ENCODE data around the gene IQCF2.
"Not testable (repeated sequence)": the region's sequence is repeated elsewhere in the genome, so short reads cannot be mapped to it uniquely, and the experiment has no call there.

Gene IQCF2

DNA sequence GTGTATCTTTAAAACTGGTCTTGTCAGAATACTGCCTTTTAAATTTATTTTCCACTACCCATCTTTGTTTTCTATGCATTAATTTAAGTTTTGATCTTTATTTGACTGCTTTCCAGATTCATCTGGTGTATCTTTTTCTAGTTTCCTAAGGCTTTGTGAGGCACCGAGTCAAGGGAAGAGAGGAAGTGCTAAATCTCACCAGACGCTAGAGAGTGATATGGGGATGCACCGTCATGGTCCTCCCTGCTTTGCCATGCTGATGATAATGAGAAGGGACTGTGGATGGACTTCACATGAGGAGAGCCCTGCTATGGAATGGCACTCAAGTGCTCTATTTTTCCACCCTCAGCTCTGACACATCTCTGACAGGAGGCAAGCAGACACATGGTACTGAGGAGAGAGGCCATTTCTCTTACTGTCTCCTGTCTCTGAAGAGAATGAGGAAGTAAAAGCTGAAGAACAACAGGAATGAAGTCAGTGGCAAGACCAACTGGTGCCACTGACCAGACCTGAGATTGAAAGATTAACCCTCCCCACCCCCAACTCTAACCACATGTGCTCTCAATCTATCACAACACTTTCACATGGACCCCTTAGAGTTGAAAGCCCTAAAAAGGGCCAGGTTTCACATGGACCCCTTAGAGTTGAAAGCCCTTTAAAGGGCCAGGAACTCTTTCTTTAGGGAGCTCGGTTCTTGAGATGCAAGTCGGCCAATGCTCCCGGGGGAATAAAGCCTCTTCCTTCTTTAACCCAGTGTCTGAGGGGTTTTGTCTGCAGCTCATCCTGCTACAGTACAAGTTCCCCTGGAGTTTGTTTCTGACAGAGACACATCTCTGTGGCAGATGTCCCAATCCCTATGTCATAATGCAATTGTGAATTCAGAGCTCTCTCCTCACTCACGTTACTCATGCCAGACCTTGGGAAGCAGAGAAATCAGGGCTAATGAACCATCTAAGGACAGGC is at the start of gene IQCF2:
Gene IQCF2, plus strand, starts transcription at position 913 of the 963 bp plus-strand sequence. CDS start 52 bp downstream, outside the sequence.
- no peak within 1 kb of the TSS for H3K4me3 ChIP-seq (ENCODE audit: low read depth, low read length)

DNA sequence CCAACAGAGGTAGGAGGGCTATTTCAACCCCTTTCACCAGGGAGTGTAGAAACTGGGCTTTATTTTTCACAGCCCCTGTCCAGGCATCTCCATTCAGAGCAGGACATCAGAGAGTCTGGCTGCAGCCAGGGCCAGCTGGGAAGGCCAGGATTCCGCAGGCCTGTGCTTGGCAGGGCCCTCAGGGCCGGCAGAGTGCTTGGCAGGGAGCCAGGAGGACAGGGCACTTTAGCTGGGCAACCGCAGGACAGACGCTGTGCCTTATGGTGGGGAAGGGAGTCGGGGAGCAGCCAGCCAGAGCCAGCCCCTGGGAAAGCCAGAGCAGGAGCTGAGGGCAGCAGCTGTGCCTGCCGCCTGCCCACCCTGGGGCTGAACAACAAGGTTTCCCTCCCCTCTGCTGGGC is 47.9 kb upstream of the IQCF2 start:
- no peak overlapping the region for H3K4me3 ChIP-seq (ENCODE audit: low read depth, low read length)

DNA sequence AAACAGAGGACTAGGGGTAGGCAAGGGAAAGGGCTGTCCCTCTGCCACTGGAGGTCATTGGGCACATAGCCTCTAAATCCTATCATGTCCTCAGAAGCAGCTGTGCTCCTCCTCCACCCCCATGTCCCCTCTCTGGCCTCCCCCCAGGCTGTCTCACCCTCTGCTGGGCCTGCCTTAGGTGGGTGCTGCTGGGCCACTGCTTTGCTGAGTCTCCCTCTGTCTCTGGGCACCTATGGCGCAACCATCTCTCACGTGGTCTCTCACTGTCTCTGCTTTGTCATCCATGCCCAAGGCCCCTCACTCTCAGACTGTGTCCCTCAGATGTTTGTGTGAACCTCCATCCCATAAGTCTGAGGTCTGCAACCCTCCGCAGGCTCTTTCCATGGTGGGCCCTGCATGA is 47.4 kb upstream of the IQCF2 start:
- no peak overlapping the region for H3K4me3 ChIP-seq (ENCODE audit: low read depth, low read length)

DNA sequence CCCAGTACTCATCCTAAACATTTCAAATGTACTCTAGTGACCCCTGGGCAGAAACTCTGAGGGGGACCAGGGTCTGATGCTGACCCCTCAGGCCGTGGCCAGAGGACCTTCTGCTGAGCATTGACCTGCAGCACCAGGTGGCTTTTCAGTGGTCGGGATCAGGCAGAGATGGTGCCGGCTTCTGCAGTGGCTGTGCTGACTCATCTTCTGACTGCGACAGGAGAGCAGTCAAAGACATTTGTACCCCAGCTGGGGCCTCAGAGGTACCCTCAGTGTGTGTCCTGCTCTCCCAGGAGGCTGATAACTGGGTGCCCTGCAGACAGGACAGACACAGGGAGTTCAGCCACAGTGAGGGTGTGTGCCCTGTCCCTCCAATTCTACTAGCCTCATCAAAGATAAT is 45.8 kb upstream of the IQCF2 start:
- H3K4me3 ChIP-seq (ENCODE audit: low read depth, low read length) = no peak overlapping the region

DNA sequence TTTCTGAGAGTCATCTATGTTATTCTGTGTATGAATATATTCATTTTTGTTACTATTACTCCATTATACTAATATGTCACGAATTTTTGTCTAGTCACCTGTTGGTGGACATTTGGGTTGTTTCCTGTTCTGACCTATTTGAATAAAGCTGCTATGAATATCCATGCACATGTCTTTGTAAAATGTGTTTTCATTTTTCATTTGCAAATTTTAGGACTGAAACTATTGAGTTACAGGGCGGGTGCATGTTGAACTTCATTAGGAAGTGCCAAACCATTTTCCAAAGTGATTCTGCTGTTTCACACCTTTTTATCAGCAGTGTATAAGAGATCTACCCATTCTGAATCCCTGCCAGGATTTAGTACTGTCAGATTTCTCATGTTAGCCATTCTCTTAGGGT is 44.7 kb upstream of the IQCF2 start:
- H3K4me3 ChIP-seq (ENCODE audit: low read depth, low read length) = no peak overlapping the region

DNA sequence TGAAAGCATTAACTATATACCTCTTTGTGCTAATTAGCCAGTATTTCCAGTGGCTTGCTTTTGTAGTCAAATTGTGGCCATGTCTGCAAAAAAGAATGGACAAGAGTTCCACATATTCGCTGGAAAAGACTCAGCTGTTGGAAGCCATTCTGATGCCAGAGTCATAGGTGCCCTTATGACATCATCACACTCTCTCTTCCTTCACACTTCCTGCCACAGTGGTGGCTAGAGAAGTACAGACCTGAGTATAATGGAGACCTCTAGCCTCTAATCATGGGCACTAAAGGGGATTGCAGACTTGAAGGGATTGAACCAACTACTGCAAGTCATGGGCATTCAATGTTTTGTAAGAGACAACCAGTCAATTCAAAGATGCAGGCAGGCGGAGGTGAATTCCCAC is 44.0 kb upstream of the IQCF2 start:
- no peak overlapping the region for H3K4me3 ChIP-seq (ENCODE audit: low read depth, low read length)

DNA sequence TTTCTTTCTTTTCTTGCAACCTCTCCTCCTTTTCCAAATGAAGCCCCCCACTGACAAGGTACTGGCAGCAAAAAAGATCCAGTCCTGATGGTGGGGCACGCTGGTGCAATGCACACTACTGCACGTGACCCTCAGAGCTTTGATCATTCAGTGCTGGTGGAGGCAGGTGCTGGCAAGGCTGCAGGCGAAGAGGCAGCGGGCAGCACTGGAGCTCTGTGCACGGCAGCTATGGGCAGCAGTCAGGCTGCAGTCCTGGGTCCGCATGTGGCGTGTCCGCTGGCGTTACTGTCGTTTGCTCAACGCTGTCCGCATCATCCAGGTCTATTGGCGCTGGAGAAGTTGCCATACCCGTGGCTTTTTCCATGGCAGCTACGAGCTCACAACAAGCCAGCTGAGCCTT is 42.3 kb upstream of the IQCF2 start:
- H3K4me3 ChIP-seq (ENCODE audit: low read depth, low read length) = no peak overlapping the region

DNA sequence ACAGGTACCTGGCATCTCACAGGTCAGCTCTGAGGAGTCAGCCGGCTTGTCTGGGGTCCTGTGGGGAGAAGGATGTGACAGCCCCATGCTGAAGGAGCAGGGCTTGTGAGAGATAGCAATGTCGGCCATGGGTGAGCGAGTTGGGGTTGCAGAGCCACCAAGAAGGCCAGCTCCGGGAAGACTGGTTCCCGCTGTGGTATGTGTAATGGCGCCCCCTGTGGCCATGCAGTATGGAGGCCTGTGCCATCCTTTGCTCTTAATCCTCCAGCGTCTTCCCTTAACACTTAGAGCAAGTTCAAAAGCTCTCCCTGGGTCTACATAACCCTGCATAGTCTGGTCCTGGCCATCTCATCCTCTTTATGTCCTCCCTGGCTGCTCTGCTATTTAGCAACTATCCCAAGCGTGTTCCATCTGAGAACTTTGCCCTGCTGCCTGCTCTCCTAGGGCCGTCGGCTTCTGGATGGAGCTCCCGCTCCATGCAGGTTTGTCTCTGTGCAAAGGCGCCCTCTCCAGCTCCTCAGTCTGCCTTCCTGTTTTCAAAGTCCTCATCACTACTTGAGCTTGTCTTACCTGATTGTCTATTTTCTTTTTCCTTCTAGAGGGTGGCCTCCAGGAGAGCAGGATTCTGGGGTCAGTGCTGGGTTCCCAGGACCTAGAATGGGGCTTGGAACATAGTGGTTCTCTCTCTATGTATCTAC is 41.6 kb upstream of the IQCF2 start:
- H3K4me3 ChIP-seq (ENCODE audit: low read depth, low read length) = no peak overlapping the region

DNA sequence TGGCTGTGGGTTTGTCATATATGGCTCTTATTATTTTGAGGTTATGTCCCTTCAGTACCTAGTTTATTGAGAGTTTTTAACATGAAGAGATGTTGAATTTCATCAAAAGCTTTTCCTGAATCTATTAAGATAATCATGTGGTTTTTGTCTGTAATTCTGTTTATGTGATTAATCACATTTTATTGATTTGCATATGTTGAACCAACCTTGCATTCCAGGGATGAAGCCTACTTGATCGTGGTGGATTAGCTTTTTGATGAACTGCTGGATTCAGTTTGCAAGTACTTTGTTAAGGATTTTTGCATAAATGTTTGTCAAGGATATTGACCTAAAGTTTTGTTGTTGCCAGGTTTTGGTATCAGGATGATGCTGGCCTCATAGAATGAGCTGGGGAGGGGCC is 33.1 kb upstream of the IQCF2 start:
- H3K4me3 ChIP-seq (ENCODE audit: low read depth, low read length) = no peak overlapping the region

DNA sequence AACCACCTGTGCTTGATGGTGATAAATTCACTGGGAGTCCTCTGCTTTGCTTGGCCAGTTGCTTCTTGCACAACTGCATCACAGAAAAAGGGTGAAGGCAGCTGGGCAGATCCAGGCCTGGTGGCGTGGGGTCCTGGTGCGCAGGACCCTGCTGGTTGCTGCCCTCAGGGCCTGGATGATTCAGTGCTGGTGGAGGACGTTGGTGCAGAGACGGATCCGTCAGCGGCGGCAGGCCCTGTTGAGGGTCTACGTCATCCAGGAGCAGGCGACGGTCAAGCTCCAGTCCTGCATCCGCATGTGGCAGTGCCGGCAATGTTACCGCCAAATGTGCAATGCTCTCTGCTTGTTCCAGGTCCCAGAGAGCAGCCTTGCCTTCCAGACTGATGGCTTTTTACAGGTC is 31.1 kb upstream of the IQCF2 start:
- H3K4me3 ChIP-seq (ENCODE audit: low read depth, low read length) = no peak overlapping the region

DNA sequence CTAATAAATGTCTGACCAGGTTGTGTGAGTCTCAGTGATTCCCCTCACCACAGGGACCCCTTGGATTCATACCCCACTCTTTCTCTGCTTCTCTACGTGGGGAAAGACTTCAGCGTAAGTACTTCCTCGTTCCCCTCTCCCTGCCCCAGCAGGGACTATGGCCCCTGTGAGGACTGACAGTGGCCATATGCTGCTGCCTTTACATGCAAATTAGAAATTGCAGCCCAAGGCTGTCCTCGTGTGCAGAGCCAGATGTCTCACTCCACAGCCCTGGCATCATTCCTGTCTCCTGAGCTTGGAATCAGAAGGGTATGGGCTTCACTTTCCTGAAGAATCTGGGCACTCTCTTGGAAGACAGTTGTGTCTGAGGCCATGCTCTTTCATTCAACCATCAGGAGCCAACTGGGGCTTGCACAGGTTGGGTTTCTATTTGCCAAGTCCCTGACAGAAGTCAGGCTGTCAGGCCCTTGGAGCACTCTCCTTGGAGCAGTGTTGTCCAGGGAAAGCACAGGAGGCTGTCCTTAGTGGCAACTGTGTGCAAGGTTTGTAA is 30.5 kb upstream of the IQCF2 start:
- H3K4me3 ChIP-seq (ENCODE audit: low read depth, low read length) = no peak overlapping the region

DNA sequence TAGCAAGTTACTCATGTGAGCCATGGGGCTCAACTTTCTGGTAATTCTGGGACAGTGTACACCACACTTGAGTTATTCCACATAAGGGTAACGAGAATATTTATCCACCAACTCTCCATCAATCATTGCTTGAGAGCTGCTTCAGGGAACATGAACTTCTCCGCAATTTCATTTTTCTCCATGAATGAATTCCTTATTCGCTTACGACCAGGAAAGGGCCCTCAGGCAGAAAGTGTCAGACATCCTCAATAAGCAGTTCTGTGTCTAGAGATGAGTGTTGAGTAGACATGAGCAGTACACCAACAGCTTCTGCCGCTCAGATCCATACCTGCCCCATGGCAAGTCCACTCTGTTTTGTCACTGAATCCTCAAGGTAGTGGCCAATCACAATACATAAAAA is 24.8 kb upstream of the IQCF2 start:
- H3K4me3 ChIP-seq (ENCODE audit: low read depth, low read length) = no peak overlapping the region

DNA sequence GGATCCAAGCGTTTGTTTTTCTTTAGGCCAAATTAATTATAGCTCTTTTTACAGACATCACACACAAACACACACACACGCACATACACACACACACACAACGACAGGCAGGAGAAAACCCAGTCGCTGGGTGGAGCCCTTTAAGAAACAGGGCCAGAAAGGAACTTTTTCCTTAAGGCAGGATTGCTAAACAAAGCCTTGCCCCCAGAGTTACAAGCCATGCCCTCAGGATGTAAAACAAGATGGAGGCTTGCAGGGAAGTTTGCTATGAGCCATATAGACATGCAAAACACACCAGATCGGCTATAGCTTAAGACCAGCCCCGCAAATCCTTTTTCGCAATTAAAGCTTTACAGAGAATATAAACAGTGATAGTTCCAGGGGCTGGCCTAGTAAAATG is 16.3 kb upstream of the IQCF2 start:
- no peak overlapping the region for H3K4me3 ChIP-seq (ENCODE audit: low read depth, low read length)

DNA sequence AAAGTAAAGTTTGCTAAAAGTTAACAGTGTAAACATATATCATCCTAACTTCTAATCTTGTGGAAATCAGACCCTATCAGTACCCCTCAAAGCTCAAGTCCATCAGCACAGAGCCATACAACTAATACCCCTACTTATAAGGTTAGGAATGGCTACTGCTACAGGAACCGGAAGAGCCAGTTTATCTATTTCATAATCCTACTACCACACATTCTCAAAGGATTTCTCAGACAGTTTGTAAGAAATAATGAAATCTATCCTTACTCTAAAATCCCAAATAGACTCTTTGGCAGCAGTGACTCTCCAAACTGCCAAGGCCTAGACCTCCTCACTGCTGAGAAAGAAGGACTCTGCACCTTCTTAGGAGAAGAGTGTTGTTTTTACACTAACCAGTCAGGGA is 6.0 kb upstream of the IQCF2 start:
- not testable (repeated sequence) for H3K4me3 ChIP-seq (ENCODE audit: low read depth, low read length)

DNA sequence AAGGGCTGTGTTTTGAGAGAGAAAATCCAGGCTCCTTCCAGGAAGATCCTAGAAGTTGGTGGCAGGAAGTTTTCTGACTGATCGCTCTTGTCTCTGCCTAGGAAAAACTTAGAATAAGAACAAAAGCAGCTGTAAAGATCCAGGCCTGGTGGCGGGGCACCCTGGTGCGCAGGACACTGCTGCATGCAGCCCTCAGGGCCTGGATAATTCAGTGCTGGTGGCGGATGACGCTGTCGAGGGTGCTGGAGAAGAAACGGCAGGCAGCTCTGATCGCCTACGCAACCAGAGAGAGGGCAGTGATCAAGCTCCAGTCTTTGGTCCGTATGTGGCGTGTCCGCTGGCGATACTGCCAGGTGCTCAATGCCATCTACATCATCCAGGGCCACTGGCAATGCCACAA is 1.5 kb downstream of the IQCF2 start:
- H3K4me3 ChIP-seq (ENCODE audit: low read depth, low read length) = no peak overlapping the region

DNA sequence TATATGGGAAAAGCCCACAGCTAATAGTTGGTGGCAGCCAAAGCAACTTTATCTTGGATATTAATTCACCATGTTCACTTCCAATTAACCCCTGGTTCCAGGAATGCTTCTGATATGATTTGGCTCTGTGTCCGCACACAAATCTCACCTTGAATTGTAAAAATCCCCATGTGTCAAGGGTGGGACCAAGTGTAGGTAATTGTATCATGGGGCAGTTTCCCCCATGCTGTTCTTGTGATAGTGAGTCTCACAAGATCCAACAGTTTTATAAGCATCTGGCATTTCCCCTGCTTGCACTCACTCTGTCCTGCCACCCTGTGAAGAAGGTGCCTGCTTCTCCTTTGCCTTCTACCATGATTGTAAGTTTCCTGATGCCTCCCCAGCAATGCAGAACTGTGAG is 7.5 kb downstream of the IQCF2 start:
- H3K4me3 ChIP-seq (ENCODE audit: low read depth, low read length) = not testable (repeated sequence)

DNA sequence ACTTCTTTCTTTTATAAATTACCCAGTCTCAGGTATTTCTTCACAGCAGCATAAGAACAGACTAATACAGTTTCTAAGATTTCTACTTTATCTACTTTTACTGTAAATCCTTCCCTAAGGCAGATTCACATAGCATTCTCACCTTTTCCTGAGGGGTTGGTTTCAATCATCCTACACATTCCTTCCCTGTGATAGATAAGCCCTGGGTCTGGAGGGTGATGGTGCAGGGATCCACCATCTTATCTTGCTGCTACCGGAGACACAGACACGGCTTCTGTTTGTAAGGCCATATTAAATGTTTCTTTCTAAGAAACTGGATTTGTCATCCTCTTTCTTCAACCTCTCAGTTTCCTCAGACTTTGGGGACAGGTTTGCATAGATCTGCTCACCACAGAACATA is 7.9 kb downstream of the IQCF2 start:
- H3K4me3 ChIP-seq (ENCODE audit: low read depth, low read length) = no peak overlapping the region

DNA sequence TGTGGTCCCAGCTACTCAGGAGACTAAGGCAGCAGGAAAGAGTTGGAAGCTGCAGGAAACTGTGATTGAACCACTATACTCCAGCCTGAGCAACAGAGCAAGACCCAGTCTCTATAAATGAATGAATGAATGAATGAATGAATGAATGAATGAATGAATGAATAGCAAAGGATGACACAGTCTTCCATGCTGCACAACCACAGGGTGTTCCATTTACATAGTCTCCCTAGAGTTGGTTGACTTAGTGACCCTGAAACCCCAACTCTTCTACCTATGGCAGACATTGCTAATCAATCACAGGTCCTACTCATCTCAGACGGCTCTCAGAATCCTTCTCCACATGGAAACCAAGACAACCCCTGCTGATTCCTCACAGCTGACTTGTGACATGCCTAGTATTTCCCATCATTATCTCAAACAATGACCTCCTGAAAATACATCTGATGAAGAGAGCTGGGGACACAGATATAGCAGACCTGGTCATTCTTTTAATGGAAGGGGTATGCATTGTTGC is 11.9 kb downstream of the IQCF2 start:
- H3K4me3 ChIP-seq (ENCODE audit: low read depth, low read length) = no peak overlapping the region

DNA sequence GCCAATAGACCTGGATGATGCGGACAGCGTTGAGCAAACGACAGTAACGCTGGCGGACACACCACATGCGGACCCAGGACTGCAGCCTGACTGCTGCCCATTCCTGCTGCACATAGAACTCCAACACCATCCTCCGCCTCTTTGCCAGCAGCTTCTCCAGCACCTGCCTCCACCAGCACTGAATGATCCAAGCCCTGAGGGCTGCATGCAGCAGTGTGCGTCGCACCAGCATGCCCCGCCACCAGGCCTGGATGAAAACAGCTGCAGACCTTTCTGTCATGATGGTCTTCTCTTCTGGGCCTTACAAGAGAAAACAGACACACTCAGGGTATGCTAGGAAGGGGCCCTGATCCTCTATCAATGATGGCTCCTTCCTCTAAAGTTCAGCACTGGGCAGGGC is 12.5 kb downstream of the IQCF2 start:
- no peak overlapping the region for H3K4me3 ChIP-seq (ENCODE audit: low read depth, low read length)

DNA sequence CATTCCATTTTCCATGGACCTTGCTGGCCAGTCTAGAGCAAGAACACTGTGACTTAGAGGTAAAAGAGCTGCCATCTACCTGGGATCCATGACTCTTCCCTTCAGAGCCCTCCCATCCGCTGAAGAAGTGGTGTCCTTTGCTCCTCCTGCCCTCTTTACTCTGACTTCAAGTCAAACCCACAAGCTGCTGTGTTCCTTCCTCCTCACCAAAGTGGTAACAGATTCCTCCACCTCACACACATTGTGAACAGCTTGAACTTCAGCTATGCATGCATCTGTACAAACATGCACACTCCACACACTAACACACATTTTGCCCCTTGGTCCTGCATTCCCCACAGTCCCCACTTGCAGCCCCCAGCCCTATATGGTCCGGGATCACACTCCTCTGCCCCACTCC is 13.0 kb downstream of the IQCF2 start:
- H3K4me3 ChIP-seq (ENCODE audit: low read depth, low read length) = no peak overlapping the region

DNA sequence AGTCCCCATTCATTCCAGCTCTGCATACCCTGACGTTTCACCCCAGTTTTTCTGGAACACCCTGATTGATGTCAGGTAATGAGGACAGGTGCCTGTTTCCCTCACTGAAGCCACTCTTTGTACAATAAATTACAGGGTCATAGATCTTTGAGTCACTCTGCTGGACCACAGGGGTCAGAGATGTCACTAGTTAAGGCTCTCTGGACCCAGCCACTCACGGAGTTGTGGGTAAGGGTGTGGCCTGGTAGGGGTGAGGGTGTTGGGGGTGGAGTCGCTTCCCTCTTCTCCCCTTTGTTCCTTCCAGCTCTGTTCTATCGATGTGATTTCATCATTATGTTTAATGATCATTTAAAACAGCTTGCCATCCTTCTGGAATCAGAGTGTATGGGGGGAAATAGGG is 13.5 kb downstream of the IQCF2 start:
- no peak overlapping the region for H3K4me3 ChIP-seq (ENCODE audit: low read depth, low read length)

DNA sequence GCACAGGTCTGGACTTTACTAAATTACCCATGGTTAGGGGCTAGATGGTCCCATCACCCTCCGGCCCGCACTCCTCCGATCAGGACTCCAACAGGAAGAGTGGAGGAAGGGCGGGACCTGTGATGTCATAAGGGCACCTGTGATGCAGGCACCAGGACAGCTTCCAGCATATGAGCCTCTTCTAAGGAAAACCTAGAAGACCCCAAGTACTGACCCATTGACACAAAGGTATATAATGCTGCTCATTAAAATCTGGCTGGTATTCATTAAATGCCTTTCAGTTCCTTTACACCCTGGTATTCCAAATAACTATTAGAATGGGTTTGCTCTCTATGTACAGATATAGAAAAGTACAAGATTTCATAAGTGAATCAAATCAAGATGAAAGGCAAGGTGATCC is 14.1 kb downstream of the IQCF2 start, which contains the start of gene IQCF5:
Gene IQCF5, minus strand, starts transcription at position 101 of the 400 bp plus-strand sequence. Its CDS starts 70 bp downstream, at position 31.
- no peak within 1 kb of the TSS for H3K4me3 ChIP-seq (ENCODE audit: low read depth, low read length)

Data from iPS-11a (cell line).